ENCODE results near the gene LRRFIP1.

Gene LRRFIP1

DNA sequence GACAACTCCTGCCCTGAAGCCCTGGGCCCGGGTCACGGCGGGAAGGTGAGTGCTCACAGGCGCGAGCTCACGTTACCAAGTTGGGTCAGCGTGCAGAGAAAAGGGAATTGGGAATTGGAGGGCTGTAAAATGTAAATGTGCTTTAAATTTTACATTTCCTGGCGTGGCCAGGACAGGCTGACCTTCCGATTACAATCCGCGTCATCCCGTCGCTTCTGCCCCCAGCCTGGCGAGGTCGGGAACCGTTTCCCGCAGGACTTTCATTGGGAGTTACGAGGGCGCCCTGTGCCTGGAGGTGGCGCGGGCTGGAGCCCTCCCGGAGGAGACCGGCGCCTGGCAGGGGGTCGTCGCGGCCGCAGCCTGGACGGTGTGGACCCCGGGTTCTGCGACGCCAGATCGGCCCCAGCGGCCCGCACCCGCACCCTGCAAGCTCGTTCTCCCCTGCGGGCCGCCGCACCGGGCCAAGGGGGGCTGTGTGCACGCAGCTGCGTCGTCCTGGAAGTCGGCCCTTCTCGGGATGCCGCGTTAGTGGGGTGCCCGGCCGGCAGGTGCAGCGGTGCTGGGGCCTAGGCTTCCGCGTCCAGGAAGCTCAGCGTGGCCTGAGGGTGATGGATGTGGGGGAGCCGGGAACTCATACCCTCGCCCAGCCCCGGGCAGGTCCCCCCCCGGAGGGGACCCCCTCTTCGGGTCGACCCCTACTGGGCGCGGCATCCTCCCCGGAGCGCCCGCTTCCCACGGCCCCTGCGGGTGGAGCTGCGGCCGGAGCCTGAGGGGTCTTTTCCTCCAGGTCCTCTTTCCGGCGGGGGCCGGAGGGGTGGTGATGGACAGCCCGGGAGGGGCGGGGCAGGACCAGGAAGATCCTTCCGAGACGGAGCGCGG lies 63.9 kb downstream of the LRRFIP1 start:
- no peak for DNase-seq

DNA sequence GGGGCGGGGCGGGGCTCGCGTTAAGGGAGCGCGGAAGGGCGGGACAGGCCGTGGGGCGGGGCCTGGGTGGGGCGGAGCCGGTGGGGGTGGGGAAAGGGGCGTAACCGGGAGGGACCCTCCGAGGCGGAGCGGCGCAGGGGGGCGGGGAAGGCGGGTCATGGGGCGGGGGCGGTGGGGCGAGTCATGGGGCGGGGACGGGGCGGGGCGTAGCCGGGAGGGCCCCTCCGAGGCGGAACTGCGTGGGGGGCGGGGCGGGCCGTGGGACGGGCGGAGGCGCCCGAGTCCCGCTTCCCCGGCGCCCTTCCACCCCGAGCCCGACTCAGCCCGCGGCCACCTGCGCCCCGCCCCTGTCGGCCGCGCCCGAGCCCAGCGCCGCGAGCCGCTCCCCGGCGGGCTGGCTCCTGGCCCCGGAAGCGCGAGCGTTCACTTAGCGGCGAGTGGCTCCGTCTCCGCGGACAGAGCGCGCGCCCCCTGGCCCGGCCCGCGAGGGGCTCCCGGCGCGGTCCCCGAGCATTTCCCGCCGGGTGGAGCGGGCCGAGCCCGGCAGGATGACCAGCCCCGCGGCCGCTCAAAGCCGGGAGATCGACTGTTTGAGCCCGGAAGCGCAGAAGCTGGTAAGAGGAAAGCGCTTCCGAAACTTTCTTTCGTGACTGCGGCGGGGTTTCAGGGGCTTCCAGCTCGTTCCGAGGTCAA lies 64.7 kb downstream of the LRRFIP1 start:
- DNase-seq: peak; percentile 94

DNA sequence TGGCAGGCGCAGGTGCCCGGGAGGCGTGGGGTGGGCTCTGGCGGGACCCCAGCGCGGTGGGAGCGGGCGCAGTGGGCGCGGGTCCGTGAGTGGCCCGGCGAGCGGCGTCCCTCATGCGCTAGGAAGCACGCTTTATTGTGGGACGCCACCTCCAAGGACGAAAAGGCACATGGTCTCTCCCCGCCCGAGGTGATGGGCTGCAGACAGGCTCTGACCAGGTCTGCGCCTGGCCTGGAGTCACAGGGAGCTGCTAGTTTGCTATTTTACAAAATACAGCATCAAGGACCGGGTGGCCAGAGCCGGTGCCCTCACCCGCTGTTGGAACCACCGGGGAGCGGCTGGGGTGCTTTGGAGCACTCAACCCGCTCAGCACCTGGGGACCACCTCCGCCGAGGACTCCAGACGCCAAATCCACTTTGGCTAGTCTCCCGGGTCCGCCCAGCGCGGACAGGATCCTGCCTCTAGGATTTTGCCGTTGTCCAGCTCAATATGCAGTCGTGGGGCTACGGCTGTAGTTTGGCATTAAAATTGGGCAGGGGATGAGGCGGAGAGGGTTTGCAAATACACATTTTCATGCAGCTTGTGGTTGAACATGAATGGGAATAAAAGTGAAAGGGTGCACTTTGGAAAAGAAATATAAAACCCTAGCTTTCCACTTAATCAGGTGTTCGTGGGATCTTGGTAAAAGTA lies 65.4 kb downstream of the LRRFIP1 start:
- no peak for DNase-seq

DNA sequence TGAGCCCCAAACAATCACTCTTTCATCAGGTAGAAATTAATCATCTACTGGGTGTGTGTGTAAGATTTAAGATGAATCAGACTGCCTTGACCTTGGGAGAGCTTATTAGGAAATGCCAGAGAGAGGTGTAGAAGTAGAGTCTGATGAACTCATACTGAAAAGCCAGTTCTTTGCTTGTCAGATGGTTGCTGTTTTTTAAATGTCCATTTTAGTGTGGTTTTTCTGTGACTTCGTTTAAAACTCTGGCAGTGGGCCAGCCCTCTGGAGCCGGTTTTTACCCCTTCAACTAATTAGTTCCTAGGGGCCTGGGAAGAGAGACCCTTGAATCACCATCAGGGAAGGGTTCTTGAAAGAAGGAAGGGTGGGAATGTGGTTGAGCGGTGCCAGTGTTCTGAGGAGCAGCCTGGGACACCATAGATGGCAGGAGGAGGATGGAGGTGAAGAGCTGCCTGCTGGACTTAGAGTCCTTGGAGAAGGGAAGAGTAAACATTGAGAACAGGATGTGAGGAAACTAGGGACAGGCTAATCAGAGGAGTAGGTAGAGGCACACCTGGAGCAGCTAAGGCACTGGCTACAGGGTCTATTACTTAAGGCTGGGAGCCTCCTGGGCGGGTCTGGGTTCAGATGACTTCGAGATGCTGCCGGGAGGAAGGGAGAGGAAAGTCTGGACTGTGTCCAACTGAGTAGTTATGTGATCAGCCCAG lies 66.1 kb downstream of the LRRFIP1 start:
- no peak for DNase-seq

DNA sequence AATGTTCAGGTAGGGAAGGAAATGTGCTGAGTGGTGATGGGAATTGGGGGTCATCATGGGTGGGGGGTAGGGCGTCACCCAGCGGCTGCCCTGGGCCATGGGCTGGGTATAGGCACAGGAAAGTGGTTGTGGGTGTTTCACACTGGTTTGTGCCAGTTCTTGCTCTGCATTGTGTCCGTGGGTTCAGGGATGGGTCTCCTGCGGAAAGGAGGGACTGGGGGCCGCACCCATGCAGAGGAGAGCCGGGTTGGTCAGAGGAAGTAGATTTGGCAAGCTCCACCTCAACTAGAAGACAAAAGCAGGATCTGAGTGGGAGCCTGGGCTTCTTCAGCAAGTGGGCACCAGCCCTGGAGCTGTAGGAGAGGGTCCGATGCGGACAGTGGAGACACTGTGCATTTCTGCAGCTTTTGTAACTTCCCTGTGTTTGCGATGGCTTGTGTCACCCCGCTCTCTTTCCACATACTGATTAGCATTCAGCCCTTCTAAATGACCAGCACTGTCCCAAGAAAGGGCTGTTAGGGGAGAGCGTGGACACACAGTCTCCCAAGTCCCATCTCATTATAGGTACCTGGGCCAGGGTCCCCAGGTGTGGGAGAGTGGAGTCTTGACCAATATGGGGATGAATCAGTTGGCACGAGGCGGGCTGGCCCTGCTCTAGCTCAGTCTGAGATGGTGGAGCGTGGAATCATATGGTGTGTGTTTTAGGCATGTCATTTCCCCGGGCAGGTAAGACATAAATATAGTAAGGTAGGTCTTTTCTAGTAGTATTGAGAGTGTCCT lies 67.2 kb downstream of the LRRFIP1 start:
- no peak for DNase-seq

DNA sequence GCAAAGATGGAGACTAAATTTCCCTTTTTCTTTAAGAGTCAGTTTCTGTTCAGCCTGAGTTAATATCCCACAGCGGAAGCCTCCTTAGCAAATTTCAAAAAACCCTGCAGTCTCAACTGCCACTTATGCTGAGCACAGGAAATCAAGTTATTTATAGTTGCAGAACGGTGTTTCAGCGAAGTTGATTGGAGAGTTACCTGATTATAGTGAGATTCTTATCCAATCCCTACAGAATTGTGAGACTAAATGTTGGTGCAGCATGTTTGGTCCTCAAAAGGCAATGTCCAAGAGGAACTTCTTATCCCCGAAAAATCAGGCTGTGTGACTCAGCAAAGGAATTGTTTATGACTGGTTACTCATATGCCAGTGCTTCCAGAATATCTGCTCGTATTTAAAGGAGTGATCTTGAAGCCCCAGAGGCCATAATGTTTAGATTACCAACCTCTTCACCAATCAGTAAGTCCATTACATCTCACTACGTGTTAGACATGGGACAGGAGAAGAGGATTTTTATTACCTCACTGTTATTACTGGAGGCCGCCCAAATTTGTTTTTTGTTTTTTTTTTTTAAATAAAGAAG lies 67.9 kb downstream of the LRRFIP1 start:
- no peak for DNase-seq

DNA sequence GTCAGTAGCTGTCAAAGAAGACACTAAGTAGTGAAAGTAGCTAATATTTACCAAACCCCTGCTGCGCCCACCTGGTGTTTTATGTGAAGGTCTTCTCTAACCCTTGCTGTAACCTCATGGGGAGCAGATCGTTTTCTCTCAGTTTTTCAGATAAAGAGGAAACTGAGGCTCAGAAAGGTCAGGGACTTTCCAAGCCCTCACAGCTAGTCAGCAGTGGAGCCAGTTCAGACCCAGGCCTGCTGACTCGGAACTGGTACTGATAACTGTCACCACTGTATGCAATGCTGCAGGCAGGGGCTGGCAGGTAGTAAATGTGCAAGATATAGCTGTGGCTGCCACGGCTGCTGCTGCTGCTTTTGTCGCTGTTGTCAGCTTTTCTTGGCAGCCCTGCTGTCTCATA lies 69.1 kb downstream of the LRRFIP1 start:
- DNase-seq: no peak

DNA sequence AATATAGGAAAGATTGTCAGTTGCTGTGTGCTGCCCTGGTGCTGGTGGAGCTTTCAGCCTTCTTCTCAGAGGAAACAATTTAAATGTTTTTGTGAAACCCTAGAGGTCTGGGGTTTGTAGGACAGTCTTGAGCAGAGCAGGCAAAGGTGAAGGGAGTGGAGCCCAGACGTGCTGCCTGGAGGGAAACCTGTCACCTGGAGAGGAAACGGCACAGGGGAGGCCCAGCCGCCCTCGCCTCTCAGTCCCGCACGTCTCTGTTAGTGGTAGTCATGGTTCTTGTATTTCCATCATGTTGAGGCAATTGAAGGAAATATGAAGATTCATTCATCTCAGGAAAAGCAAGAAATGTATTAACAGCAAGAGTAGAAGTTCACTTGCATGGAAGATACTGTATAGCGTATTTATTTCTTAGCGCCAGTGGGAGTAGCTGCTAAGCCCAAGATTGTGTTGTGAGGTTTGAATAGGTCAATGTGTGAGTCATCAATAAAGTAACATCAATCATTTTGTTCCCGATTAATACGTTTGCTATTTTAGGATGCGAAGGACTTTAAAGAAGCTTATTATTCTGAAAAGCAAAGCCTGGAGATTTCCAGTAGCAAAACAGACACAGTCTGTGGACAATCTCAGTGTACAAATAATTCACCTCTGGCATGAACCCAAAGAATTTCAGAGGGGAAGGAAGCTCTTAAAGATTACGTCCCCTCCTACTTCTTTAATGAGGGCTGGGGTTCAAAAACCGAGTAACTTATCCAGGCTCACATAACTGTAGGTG lies 70.4 kb downstream of the LRRFIP1 start:
- DNase-seq: no peak

DNA sequence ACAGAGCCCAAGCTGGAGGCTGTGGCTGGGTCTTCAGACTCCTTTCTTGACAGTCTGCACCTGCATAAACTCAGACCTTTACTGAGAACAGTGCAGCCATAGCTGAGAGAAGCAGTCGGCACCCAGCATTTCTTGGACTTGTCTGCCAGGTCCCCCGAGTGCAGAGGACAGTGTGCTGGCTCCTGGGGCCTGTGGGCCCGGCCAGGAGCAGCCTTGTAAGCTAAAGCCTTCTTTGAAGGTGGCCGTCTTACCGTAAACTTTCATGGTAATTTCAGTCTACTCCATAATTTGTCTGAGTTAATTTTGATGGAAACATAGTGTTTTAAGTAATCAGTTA lies 70.9 kb downstream of the LRRFIP1 start:
- no peak for DNase-seq

DNA sequence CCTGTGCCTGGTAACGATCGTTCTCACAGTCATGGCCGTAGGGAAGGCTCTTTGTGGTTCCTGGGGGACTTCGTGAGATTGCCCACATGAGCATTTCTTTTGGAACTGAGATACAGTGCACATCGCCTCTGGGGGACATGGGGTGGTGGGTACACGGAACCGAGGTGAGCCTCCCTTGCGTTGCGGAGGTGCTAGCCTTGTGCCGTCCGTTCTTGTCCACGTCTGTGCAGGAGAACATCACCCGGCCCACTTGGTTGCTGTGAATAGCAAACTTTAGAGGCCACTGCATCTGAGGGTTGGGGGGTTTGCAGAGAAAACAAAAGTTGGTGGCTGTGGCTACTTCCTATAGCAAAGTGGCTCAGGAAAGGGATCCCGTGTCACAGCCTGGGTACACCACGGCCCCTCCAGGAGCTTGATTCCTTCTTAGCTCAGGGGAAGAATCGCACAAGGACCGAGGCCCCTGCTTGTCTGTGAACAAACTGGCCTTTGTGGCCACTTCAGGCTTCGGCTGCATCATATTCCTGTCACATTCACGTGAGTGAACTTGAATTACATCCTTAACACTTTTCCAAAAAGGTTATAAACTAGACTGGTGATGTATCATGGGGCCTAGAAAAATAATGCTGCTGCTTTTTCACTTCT lies 72.6 kb downstream of the LRRFIP1 start:
- DNase-seq: no peak

DNA sequence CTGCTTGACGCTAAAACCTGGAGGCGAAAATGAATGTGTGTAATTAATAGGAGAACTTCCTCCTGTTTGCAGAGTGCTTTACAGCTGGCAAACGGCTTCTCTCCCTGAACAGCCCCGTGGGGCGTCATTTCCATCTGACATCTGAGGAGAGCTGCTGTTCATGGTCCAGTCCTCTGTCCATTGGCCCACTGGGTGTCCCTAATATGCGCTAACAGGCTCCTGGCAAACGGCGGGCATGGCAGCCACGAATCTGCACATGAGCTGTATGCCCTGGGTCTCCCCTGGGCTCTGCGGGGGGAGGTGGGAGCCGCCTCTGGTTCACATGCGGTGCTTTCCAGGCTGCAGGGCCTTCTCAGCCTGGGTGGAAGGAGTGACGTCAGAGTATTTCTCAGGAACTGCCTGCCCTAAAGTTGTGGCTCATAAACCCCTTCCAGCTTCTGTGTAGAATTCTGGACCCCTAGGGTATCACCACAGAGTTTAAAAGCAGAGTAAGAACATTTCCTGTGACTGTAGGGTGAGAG lies 73.2 kb downstream of the LRRFIP1 start:
- peak; percentile 61 for DNase-seq

DNA sequence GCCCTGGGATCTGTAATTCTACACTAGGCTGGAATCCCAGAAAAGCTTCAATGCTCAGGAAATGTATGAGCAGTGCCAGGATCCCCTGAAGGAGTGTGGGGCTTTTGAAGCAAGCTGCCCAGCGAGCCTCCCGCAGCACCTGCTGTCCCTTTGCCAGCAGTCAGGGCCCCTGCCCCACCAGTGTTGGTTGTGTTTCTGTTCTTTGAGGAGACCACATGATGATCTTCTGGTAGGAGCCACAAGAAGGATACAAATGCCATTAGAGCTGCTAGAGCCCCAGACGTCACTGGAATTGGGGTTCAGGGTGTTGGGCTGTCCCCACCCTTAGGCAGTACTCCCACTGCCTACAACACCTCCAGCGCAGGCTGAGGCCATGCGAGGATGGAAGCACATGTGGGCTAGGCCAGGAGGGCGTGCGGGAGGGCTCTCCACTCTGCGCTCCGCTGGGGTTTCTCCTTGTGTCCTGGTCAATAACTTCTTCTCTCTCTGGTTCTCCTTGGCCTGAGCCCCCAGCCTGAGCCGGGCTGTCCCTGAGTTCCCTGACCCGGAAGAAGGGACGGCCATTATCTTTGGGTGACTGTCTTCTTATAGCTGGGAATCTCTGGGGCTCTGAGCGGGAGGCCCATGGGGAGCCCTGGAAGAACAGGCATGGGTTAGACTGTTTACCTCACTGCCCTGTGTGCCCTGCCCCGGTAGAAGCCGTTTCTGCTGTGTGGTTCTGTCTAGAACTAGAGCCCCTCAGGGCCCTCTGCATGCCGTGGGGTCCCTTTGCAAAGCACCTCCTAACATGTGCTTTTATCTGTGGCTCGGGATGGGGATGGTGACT lies 73.9 kb downstream of the LRRFIP1 start:
- DNase-seq: no peak

DNA sequence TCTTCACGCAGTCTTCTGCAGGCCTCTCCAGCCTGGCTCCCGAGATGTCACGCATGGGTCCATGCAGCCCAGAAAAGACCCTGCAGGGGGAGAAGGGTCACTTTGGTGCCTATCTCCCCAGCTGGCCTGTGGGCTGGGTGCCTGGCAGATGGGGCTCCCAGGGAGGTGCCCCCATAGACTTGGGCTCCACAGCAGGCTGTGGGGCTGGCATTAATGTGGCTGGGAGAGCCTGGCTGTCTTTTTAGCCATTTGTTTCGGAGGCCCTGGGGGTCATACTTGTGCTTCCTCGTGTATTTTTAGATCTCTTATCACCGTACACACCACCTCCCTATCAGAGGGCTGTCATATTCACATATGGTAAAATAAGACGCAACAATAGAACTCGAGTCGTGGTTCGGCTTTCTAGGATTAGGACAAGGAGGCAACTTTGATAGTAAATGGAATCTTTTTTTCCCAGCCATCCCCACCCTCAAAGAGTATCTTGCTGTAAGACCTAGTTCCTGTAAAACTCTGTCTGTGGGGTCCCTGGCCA lies 74.5 kb downstream of the LRRFIP1 start:
- no peak for DNase-seq

DNA sequence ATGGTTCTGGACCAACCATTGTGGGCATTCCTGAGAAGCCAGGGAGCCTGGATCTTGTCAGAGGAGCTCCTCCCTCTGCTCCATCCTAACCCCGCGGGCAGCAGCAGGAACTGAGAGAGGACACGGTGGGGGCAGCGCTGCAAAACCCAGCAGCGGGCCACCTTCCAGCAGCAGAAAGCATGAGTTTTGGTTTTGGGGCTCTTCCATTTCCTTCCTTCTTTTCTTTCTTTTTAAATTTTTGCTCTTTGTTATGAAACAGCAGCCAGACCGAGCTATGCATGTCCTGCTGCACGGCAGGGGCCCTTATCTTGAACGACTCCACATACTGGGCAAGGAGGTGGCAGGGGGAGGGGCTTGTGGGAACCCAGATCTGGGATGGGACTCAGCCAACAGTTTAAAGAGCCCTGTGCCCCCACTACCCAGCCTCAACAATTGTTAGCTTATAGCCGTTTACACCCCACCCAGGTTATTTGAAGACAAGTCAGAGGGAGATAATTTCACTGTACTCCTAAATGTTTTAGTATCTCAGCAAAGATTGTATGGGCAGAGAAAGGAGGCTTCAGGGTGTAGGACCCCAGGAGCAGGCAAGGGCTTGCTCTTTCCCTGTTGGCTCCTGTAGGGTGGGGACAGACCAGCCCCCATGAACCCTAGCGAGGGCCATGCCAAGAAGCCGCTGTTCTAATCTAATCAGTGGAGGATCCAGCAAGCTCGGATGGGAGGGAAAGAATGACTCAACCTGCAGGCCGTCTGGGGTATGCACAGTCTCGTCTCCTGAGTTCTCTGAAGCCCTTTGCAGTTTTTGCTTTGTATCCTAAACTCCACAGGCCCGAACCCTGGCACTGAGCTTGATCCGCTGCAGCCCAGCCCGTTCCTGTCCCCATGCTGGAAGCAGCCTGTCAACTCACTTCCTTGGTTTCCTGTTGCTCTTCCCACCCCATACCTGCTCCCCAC lies 75.3 kb downstream of the LRRFIP1 start:
- no peak for DNase-seq

DNA sequence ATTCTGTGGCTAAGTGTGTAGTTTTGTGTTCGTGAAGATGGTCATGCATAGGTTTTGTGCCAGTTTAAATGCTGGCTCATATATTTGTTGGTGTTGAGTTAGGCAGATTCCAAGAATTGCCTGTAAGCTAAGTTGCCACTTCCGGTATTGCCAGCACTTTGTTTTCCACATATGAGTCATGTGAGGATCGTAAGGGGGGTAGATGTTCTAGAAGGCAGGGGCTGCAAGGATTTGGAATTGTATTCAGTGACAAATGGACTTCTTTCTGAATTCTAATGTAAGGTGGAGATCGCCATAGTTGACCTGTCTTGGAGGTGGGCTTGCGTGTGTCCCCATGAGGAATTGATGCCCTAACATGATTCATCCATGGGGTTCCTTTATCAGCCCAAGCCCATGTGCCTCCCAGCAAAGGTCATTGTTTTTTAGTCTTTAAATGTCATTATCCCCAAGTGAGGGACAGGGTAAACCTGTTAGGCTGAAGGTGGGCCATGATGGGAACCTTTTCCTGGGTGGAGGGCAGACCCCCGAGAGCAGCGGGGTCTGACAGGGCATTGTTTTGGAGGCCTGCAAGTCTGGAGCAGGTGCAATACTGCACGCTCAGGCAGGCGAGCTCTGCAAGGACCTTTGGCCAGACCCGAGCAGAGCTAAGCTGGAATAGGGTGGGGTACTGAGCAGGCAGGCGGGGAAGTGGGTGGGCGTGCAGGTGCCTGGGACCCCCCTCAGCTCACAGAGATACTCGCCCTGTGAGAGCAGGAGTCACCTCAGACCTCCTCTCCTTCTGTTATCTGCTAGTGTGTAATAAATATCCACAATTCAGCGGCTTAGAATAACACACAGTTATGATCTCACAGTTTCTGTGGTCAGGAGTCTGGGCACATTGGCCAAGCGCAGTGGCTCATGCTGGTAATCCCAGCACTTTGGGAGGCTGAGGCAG lies 77.4 kb downstream of the LRRFIP1 start:
- no peak for DNase-seq

DNA sequence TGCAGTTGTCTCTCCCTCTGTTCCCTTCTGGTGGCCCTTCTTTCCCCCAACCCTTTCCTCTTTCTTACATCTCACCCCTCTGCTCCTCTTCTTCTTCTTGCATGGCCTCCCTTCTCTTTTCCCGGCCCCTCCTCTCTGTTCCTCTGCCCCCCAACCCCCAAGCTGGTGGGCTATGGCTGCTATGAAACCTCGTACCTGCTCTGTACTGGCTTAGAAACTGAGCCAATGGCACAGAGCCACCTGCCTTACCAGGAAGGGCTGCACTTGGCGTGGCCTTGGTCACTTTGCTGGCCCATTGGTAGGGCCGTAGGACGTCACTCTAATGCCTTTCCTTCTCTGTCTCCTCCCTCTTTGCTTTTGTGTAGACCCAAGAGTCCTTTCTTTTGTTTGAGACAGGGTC lies 78.9 kb downstream of the LRRFIP1 start:
- no peak for DNase-seq

DNA sequence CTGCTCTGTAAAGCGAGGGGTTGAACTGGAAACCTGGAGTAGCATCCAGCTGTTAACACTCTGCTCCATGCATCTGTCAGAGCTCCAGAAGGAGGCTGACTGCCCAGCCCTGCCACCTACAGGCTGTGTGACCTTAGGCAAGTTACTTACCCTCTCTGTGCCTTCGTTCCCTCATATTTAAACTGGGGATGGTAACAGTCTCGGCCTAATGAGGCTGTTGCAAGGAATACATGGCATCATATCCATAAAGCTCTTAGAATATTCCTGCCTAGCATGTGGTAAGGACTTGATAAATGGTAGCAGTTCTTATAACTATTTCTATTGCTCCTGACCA lies 80.6 kb downstream of the LRRFIP1 start:
- no peak for DNase-seq

Measured in NCI-H774 (cell line).